Chondrocyte (in vitro differentiated cells): Measurements from ENCODE around the gene MFSD2A. TPM values are rescaled to one million over a fixed set of nuclear protein-coding genes. Genes with fewer than 3 reads are reported as not detected.
A peak's percentile ranks its signal among the peaks of the same experiment; 100 is the strongest.

Experiments
- DNase-seq: peaks from one replicate; pipeline ENCODE4 v3.0.0; 2021; ENCODE audit warnings: mixed read lengths, low spot score
- H3K27ac Mint-ChIP-seq: one replicate; pipeline ENCODE4 v1.8.0; 2021; ENCODE audit warnings: mild to moderate bottlenecking, moderate library complexity, mixed read lengths; ENCODE audit not compliant: unreplicated experiment
- H3K27me3 Mint-ChIP-seq: 2 replicates; pipeline ENCODE4 v1.8.0; 2021; ENCODE audit warnings: low read depth, mixed read lengths
- H3K36me3 Mint-ChIP-seq: 2 replicates; pipeline ENCODE4 v1.8.0; 2021; ENCODE audit warnings: low read depth, mixed read lengths
- H3K4me1 Mint-ChIP-seq: 2 replicates; pipeline ENCODE4 v1.8.0; 2021; ENCODE audit warnings: low read depth, mild to moderate bottlenecking, mixed read lengths
- H3K4me3 Mint-ChIP-seq: one replicate; pipeline ENCODE4 v1.8.0; 2021; ENCODE audit warnings: mild to moderate bottlenecking, moderate library complexity, mixed read lengths; ENCODE audit not compliant: unreplicated experiment
- H3K9me3 Mint-ChIP-seq: 2 replicates; pipeline ENCODE4 v1.8.0; 2021; ENCODE audit warnings: low read depth, mixed read lengths
- total RNA-seq: library from RNA; stranded (reverse); gene quantifications from 3 replicates; pipeline ENCODE4 v1.2.1, GENCODE V29; 2021
- TF ChIP-seq, protein P1 (sequence below): fragments of 200-600 bp; sonication (generic); IDR thresholded peaks from 2 replicates; pipeline ENCODE4 v1.5.0; 2021; ENCODE audit warnings: antibody characterized with exemption, mild to moderate bottlenecking, moderate library complexity

Gene MFSD2A
- total RNA-seq, 1 donor from 2014 or later, result 1.4 TPM

DNA sequence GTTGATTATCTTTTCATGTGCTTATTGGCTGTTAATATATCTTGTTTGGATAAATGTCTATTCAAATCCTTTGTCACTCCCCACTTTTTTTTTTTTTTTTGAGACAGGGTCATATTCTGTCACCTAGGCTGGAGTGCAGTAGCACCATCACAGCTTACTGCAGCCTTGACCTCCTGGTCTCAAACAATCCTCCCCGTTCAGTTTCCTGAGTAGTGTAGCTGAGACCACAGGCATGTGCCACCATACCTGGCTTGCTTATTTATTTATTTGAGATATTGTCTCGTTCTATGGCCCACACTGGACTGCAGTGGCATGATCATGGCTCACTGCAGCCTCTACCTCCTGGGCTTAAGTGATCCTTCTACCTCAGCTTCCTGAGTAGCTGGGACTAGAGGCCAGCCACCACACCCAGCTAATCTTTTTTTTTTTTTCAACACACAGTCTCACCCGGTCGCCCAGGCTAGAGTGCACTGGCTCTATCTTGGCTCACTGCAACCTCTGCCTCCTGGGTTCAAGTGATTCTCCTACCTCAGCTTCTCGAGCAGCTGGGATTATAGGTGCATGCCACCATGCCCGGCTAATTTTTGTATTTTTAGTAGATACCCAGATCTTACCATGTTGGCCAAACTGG is 39.3 kb upstream of the MFSD2A start:
- H3K27me3 Mint-ChIP-seq, result peaks cover 9% of the 10 kb centered on the region
- H3K9me3 Mint-ChIP-seq, result no peaks in the 10 kb centered on the region
- no peak overlapping the region for H3K27ac Mint-ChIP-seq
- TF ChIP-seq, protein P1, sequence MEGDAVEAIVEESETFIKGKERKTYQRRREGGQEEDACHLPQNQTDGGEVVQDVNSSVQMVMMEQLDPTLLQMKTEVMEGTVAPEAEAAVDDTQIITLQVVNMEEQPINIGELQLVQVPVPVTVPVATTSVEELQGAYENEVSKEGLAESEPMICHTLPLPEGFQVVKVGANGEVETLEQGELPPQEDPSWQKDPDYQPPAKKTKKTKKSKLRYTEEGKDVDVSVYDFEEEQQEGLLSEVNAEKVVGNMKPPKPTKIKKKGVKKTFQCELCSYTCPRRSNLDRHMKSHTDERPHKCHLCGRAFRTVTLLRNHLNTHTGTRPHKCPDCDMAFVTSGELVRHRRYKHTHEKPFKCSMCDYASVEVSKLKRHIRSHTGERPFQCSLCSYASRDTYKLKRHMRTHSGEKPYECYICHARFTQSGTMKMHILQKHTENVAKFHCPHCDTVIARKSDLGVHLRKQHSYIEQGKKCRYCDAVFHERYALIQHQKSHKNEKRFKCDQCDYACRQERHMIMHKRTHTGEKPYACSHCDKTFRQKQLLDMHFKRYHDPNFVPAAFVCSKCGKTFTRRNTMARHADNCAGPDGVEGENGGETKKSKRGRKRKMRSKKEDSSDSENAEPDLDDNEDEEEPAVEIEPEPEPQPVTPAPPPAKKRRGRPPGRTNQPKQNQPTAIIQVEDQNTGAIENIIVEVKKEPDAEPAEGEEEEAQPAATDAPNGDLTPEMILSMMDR, result no peak
- H3K36me3 Mint-ChIP-seq, result no peaks in the 10 kb centered on the region
- no peak for DNase-seq
- H3K4me1 Mint-ChIP-seq, result no peaks in the 10 kb centered on the region
- H3K4me3 Mint-ChIP-seq, result no peak overlapping the region

DNA sequence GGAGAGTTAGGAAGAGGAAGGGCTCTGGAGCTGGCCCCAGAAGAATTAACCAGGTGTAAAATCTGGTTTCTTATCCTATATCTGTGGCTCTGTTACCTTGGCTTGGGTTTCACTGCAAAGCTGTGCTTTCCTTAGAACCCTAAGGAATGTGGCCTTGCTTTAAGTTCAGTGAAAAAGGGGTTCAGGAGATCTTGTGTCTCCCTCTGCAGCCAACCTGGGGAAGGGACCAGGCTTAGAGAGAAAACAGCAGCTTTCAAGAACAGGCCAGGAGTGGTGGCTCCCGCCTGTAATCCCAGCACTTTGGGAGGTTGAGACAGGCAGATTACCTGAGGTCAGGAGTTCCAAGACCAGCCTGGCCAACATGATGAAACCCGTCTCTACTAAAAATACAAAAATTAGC is 37.1 kb upstream of the MFSD2A start:
- Mint-ChIP-seq H3K4me3 (no peak overlapping the region), H3K36me3 (no peaks in the 10 kb centered on the region), H3K27ac (no peak overlapping the region), H3K4me1 (peaks cover 3% of the 10 kb centered on the region), H3K9me3 (no peaks in the 10 kb centered on the region), H3K27me3 (peaks cover 18% of the 10 kb centered on the region)
- TF ChIP-seq, protein P1, result no peak
- DNase-seq, result peak; percentile 7

DNA sequence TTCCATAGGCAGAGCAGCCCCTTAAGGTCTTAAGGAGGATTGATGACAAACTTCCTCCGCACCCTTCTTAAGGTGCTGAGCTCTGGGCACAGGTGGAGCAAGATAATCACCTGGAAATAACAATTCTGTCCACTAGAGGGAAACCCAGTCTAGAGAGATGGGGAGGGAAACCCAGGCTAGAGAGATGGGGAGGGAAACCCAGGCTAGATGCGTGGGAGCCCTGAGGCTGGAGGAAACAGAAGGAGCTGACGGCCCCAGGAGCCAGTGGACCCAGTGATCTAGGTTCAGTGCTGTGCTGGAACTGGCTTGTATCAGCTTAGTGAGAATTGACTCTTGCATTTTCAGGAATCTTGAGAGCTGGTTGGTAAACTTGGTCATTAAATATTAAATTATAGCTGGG is 35.4 kb upstream of the MFSD2A start:
- no peak overlapping the region for H3K4me3 Mint-ChIP-seq
- no peaks in the 10 kb centered on the region for H3K36me3 Mint-ChIP-seq
- no peak overlapping the region for H3K27ac Mint-ChIP-seq
- H3K4me1 Mint-ChIP-seq, result peaks cover 3% of the 10 kb centered on the region
- no peaks in the 10 kb centered on the region for H3K9me3 Mint-ChIP-seq
- TF ChIP-seq, protein P1, result peak; percentile 80
- peak; percentile 19 for DNase-seq
- peaks cover 25% of the 10 kb centered on the region for H3K27me3 Mint-ChIP-seq

DNA sequence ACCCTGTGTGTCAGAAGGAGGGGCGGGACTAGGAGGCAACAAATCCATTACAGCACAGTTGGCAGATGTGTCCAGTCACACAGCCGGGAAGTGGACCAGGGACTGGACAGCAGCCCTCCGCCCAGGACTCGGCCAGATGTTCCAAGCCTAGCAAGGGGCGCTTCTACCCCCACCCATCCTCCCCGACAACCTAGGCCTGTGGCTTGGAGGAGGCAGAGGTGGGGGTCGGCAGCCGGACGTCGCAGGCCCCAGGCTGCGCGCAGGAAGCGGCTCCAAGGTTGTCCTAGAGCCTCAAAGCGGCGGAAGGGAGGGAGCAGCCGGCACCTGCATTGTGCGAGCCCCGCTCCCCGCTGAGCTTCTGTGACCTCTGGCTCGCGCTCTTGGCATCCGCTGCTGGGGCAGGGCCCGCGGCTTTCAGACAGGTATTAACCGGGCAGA is 32.7 kb upstream of the MFSD2A start:
- H3K27ac Mint-ChIP-seq, result no peak overlapping the region
- DNase-seq, result peak; percentile 58
- H3K27me3 Mint-ChIP-seq, result peaks cover 26% of the 10 kb centered on the region
- H3K4me3 Mint-ChIP-seq, result no peak overlapping the region
- TF ChIP-seq, protein P1, result no peak
- peaks cover 7% of the 10 kb centered on the region for H3K4me1 Mint-ChIP-seq
- H3K9me3 Mint-ChIP-seq, result no peaks in the 10 kb centered on the region
- H3K36me3 Mint-ChIP-seq, result no peaks in the 10 kb centered on the region

DNA sequence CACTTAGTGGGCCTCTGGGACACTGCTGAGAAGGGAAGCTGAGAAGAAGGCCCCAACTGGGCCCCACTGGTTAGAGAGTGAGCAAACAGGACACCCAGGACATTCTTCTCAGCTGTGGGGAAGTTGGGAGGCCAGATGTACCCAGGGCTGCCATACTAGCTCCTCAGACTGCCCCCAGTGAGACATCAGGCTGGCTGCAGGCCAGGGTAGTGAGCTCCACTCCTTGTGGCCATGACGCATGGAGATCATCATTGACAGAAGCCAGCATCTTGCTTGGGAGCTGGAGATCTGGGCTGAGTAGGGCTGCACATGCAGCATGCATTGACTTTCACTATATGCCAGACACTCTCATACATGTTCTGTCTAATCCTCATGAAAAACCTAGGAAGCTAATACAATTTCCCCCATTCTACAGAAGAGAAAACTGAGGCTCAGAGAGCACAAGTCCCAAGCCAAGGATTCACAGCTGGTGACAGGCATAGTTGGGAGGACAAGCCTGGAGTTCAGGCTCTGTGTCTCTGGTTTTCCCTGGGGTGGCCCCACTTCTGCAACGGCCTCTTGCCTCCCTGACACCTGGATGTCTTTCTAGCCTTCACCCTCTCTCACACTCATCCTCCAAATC is 29.1 kb upstream of the MFSD2A start:
- Mint-ChIP-seq H3K4me1 (peaks cover 7% of the 10 kb centered on the region), H3K27me3 (peaks cover 20% of the 10 kb centered on the region), H3K27ac (no peak overlapping the region), H3K36me3 (no peaks in the 10 kb centered on the region), H3K9me3 (no peaks in the 10 kb centered on the region), H3K4me3 (no peak overlapping the region)
- DNase-seq, result no peak
- TF ChIP-seq, protein P1, result no peak
